ENCODE measurements around the gene MRGPRD.

Gene MRGPRD

DNA sequence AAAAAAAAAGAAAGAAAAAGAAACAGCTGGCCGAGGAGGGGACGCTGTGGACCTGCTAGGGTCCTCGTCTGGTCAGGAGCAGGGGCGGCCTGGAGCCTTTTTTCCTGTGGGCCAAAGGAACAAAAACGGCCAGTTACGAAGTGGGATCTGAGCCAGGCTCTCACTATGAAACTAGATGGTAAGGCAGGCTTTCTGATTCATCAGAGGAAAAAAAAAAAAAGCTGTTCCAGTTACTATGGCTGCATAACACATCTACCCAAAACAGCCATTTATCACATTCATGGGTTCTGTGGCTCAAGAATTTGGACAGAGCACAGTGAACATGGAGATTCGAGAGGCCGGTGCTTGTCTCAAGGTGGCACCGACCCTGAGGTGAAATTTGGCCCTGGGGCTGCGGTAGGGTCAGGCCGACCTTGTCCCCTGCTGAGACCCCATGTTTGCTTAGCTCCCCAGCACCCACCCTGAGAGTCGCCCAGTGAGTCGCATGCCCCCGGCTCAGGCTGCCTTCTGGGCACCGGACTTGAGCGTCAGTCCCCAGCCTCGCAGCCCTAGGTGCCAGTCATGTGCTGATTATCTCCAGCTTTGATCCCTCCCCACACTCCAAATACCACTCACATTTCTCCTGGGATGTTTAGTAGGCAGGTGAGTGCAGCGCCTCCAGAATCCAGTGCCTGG, 34.2 kb downstream of the MRGPRD start:
- no peak for FAIRE-seq

DNA sequence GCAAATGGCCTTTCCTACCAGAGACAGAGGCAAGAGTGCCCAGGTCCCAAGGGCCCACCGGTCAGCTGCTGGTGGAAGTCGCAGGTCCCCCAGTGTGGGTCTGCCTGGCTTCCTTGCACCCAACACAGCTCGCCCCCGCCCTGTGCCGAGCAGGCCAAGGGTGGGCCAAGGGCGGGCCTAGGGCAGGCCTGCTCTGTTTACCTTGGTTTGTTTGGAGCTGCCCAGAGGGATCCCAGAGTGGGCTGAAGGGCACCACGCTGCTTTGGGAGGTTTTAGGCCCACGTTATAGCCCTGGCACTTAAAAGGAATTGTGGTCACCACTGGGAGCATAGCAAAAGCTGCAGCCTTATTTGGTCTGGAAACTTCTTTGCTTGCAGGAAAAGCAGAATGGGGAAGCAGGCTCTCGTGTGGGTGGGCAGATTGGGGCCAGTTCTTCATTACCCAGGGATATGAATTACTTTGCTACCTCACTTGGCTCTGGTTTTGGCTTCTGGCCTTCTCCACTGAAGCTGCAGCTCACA, 38.0 kb downstream of the MRGPRD start:
- no peak for FAIRE-seq

DNA sequence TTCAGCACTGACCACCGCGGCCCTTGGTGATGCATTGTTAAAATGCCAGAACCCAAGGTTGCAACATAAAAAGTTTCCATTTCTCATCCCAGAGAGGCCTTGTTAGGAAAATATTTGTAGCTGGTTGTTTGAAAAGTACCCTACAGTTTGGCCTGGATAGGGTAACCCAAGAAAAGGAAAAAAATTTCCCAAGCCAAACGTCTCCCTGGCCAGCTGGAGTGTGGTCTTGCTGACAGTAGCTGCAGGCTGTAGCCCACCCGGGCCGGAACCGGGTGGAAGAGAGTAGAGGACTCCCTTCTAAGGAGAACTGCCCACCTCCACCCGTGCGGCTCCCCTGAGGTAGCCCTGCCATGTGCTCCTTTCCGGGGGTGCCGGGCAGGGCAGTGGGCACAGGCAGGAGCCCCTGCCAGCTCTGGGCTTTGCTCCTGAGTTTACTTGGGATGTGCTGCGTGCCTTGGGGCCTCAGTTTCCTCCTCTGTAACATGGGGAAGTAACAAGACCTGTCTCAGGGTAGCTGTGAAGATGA, 38.6 kb downstream of the MRGPRD start:
- FAIRE-seq = no peak

DNA sequence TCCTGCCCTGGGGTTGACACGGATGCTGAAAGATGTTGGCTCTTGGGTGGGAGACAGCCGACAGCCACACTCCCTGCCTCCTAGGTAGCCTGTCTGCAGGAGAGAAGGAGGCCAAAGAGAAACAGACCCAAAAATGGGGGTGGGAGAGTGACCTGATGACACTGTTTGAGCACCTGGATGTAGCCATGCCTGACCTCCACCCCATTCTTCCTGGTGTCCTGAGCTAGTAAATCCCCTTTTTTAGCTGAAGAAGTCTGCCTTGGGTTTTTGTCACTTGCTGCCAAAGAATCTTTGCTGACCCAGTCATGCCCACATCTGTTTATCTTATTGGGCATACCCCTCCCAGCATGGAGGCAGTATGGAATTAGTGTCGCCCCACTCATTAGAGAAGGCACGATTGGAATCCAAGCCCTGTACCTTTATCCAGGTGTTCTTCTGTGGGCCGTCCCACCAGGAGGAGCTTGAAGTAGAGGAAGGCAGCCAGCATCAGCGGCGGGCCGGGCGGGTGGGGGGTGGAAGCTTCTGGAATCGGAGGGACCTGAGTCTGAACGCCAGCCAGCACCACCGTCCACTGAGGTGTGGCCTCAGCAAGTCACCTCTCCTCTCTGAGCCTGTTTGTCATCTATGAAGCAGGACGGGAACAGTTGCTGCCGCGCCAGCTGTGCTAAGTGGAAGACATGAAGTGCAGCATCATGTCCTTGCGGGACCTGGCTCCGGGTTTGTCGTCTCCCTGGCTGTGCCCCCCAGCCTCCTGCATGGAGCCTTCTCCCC, 39.3 kb downstream of the MRGPRD start:
- FAIRE-seq = no peak

DNA sequence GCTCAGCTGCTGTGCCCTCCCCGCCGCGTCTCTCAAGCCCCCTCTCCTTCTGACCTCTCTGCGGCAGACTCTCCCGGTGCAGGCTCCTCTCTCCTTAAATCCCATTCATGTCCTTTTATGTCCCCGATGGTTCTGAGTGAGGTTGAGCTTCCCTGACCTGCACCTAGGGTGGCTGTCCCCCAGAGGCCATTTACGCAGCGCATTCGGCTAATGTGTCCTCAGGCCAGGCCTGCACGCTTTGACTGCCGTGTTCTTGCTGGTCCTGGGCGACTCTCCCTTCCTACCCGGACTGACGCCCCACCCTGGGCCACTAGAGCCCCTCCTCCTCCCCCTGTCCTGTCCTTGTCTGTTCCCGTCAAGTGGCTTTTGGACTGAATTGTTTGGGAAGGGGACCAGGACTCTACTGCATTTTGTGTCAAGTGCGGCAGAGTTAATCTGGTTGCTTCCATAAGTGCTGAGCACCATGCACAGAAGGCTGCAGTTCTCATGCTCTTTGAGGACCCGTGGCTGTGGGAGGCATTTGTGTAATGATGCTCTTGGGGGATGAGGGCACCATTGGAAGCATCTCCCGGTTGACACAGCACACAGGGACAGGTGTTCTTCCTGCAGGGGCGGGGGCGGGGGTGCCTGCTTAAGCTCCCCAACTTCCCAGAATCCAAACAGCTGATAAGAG, 40.0 kb downstream of the MRGPRD start:
- FAIRE-seq = no peak

DNA sequence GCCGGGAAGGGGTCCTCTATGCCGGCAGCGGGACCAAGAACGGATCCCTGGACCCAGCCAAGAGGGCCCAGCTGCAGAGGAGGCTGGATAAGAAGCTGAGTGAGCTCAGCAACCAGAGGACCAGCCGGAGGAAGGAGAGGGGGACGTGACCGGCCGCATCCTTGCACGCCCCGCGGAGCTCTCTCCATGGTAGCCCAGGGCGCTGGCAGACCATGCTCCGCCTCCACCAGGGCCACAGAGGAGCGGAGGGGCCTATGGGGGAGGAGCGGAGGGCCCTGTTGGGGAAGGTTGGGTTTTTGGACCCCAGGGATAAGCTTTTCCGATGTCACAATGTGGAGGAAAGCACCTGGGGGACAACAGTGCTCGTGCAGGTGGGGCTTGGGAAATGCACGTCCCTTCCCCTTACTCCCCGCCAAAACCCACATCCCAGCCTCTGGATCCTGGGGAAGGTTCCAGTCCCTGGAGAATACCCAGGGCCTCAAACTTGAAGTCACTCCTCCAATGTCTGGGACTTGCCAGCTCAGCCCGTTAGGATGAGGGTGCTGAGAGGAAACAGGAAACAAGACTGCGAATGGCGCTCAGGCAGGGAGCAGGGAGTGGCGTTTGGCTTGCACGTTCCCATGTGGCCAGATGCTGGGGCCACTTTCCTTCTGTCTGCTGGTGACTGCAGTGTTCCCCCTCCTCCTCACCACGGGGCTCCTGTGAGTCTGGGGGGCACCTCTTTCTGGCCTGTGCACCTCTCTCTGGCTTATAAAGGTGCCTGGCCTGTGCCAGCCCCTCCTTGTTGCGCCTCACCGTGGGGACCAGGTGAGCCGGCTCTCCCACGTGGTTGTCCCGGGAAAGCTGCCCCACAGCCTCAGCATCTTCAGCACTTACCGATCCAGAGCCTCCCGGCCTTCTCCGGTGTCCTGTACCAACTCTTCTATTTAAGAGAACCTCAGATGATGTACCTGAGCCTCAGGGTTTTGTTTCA, 40.9 kb downstream of the MRGPRD start:
- FAIRE-seq = no peak

DNA sequence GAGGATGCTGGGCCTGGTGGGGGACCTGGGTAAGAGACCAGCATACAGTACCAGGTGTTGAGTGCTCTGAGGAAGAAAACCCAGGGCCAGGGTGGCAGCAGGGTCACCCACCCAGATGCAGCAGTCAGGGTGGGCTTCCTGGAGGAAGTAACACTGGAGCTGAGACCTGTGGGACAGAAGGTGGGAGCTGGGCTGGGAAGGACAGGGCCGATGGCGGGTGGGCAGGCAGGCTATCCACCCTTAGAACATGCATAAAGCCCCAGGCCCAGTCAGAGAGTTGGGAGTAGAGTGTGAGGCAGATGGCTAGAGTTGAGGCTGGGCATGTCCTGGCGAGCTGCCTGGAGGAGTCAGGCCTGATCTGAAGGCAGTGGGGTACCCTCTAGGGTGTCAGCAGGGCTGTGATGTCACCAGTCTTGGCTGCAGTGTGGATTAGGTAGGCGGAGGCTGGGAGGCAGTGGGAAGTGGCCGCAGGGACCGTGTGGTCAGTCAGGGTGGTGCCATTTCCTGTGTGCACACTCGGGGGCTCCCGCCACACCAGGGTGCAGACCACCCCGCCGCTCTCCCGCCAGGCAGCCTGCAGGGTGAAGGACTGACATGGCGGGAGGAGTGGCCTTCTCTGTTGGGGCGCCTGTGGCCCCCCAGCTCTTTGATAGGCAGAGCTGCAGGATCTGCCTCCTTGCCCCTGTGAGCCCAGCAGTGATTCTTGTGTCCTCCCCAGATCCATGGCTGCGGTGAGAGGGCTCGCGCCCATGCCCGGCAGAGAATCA, 41.8 kb downstream of the MRGPRD start:
- FAIRE-seq = no peak

DNA sequence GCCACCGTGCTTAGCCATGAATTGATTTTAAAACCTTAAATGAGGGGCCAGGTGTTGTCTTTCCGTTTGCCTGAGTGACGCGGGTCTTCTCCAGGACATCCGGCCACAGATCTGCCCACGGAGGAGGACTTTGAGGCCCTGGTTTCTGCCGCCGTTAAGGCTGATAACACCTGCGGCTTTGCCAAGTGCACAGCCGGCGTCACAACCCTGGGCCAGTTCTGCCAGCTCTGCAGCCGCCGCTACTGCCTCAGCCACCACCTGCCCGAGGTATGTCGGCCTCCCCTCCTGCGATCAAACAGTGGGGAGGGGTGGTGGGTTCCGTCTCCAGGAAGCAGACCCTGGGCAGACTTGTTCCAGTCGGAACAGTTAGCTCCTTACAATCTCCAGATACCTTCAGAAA, 42.7 kb downstream of the MRGPRD start:
- FAIRE-seq = no peak

DNA sequence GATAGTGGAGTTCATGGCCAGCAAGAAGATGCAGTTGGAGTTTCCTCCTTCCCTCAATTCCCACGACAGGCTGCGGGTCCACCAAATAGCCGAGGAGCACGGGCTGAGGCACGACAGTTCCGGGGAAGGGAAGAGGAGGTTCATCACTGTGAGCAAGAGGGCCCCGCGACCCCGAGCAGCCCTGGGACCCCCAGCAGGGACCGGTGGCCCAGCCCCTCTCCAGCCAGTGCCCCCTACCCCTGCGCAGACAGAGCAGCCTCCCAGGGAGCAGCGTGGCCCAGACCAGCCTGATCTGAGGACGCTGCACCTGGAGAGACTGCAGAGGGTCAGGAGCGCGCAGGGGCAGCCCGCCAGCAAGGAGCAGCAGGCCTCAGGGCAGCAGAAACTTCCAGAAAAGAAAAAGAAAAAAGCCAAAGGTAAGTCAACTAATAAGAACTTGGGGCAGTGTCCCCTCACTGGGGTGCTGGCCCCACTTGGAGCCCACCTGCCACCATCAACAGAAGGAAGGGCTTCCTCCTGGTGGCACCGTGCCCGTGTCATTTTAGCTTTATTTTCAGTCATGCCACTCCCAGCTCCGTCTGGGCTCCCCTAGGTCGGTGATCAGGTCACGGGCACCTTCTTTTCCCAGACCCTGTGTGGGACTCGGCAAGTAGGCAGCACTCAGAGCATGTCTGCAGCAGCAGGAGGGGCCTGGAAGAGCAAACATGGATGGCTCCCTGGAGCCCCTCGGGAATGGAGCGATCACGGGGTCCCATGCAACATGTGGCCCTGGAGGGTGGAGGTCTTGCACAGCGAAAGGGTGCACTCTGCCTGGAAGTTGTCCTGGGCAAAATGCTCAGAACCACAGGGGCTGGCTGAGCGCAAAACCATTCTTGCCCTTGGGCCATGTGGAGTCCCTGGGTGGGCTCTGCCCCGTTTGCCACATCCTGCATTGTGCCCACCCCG, 43.8 kb downstream of the MRGPRD start:
- no peak for FAIRE-seq

DNA sequence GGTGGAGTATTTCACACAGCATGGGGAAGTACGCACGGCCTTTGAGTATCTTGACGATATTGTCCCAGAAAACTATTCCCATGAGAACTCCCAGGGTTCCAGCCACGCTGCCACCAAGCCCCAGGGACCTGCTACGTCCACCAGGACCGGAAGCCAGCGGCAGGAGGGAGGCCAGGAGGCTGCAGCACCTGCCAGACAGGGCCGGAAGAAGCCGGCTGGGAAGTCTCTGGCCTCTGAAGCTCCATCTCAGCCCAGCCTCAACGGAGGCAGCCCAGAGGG, 44.5 kb downstream of the MRGPRD start:
- no peak for FAIRE-seq

DNA sequence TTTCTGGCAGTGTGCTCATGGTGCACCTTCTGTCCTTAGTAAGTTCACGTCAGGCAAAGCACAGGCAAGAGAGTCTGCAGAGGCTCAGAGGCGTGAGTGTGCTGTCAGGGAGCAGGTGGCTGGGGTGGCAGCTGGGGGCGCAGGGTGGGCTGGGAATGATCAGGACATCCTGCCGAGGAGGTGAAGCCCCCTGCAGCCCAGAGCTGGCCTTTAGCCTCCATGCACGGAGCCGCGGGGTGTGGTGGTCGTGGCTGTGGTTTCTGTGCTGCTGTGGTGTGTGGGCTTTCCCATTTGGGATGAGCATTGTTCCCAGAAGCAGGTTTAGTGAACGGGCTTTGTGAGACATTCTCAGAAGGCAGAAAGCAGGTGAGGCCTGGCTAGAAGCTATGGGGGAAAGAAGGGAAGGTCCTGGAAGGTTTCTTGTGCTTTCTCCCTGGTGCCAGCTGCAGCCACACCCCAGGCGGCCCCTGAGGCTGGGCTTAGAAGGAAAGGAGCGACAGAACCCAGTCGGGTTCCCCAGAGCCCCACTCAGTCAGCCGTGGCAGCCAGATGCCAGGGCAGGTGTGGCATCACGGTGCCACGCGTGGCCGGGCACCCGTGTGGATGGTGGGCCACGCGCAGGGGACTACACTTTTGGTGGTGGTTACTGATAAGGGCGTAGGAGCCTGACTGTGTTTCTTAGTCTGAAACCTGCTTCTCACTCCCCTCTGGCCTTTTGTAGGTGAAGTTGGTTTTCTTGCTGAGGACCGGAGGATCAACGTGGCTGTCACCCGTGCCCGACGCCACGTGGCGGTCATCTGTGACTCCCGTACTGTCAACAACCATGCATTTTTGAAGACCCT, 45.0 kb downstream of the MRGPRD start:
- FAIRE-seq = no peak

DNA sequence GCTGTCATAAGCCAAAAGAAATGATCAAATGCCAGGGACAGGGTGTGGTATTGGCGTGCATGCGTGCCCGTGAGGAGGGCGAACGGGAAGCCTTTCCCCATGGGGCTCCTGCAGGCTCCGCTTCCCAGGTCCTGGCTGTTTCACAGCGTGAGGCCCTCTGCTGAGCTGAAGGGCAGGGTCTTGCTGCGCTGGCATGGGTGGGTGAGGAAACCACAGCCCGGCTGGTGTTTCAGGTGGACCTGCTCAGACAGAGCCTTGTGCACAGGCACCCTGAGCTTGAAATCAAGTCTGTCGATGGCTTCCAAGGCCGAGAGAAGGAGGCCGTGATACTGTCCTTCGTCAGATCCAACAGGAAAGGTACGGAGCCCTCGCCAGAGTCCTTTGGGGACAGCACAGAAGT, 45.7 kb downstream of the MRGPRD start:
- no peak for FAIRE-seq

DNA sequence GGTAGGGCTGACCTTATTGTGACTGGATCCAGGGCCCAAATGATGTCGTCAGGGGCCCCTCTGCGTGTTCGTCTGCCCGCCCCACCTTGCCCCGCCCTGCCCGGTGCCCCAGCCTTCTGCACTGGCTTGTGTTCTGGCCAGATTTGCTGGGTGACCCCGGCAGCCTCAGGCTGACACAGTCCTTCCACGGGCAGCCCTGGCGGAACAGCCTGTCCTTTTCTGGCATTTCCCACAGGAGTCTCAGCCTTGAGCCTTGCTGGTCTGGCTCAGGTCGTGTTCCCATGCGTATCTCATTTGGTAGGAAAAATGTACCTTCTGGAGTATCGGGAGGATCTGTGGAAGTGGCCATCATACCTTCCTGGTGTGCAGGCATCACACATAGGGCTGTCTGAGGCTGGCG, 46.1 kb downstream of the MRGPRD start:
- FAIRE-seq = no peak

DNA sequence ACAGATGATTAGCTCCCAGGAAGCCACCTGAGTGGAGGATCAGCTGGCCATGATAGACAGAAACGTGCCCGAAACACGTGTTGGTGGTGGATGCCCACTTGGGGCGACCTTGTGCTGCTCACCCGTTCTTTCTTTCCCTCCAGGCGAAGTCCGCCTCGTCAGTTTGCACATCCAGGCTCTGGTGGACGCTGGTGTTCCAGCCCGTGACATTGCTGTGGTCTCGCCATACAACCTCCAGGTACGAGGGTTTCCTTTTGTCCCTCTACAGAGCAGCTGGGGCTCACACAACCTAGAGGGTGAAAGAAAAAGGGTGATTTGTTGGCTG, 46.5 kb downstream of the MRGPRD start:
- no peak for FAIRE-seq

DNA sequence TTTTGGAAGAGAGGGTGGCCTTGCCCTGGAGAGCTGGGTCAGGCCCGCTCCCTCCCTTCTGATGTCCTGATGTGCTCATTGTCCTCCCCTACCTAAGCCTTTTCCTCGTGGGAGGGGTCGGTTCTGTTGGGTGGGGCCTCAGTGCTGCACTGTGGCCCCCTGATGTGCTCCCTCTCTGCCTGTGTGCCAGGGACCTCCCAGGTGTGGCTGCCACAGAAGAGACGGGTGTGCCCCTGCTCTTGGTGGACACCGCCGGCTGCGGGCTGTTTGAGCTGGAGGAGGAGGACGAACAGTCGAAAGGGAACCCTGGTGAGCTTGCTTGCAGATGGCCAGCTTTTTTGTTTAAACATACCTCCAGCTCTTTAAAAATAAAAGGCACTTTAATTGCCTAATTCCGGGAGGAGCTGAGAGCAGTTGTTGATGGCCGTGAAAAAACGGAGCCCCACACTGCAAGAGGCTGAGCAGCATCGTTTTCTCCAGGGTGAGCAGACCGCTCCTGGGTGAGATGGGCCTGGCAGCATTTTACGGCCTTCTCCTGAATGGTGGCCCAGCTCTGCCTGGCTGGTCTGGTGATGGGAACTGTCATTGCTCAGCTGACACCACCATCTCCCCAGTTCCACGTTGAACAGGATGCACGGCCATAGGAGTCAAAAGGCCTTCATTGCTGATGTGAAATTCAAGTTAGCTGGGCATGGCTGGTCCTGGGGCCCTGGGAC, 47.0 kb downstream of the MRGPRD start:
- no peak for FAIRE-seq

DNA sequence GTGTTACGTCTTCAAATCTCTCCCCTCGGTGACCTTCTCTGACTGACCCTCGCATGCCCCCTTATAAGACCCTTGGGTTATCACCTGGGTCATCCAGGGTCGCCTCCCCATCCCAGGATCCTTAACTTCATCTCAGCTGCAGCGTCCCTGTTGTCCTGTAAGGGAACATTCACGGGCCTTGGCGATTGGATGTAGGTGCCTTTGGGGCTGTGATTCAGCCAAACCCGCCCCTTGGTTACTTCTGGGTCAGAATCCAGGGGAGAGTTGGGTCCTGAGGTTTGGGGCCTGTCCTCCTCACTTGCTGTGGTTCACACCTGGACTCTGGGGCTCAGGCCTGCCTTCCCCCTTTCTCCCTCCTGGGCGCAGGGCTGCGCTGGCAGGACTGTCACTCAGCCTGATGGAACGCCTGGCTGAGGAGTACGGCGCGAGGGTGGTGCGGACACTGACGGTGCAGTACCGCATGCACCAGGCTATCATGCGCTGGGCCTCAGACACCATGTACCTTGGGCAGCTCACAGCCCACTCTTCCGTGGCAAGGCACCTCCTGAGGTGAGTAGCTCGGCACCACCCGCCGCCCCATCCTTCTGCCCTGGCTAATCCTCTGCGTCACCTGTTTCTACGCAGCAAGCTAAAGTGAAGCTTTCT, 47.7 kb downstream of the MRGPRD start:
- FAIRE-seq = no peak

DNA sequence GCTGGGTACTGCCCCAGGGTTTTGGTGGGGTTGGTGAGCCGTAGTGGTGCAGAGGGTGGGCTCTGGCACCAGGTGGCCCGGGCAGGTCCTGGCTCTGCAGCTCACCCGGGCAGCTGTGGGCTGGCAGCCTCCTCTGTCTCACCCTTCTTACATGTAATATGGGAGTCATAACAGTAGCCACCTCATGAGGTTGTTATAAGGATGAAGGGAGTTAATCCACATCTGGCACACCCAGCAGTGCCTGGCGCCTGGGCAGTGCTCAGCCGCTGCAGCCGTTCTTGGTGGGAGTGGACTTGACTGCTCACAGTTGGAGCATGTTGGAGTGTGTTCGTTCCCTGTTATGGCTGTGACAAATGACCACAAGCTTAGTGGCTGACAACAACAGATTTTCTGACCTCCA, 48.4 kb downstream of the MRGPRD start:
- no peak for FAIRE-seq

DNA sequence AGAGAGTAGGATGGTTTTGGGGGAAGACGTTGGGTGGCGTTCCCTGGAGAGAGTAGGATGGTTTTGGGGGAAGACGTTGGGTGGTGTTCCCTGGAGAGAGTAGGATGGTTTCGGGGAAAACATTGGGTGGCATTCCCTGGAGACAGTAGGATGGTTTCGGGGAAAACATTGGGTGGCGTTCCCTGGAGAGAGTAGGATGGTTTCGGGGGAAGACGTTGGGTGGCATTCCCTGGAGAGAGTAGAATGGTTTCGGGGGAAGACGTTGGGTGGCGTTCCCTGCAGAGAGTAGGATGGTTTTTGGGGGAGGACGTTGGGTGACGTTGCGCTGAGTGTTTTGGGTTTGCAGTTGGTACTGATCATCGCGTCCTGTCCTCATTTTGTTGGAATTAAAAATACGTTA, 48.9 kb downstream of the MRGPRD start:
- no peak for FAIRE-seq
